Osteoblast (primary cell): ENCODE data around the gene TAOK2. TPM values are rescaled to one million over a fixed set of nuclear protein-coding genes. Genes with fewer than 3 reads are reported as not detected.

Source experiments
- DNase-seq: peaks from one replicate; pipeline ENCODE4 v3.0.0; 2011; ENCODE audit warnings: low spot score, mixed read lengths; ENCODE audit not compliant: insufficient read length; ENCODE audit errors: missing footprints
- H2AFZ ChIP-seq: 2 replicates; pipeline ENCODE4 v1.6.0; 2011; ENCODE audit warnings: mild to moderate bottlenecking, low read length
- H3K27ac ChIP-seq: 2 replicates; pipeline ENCODE4 v1.5.1; 2011; ENCODE audit warnings: mild to moderate bottlenecking, low read depth, low read length, moderate library complexity
- H3K27me3 ChIP-seq: 2 replicates; pipeline ENCODE4 v1.6.0; 2012; ENCODE audit warnings: mild to moderate bottlenecking, control low read depth, inconsistent platforms, low read length, moderate library complexity; ENCODE audit not compliant: insufficient read depth
- H3K36me3 ChIP-seq: 2 replicates; pipeline ENCODE4 v1.5.1; 2011; ENCODE audit warnings: mild to moderate bottlenecking, low read length, control low read depth, moderate library complexity; ENCODE audit not compliant: insufficient read depth
- H3K4me1 ChIP-seq: 2 replicates; pipeline ENCODE4 v1.5.1; 2011; ENCODE audit warnings: mild to moderate bottlenecking, low read length, control low read depth, moderate library complexity; ENCODE audit not compliant: insufficient read depth
- H3K4me2 ChIP-seq: 2 replicates; pipeline ENCODE4 v1.6.0; 2011; ENCODE audit warnings: mild to moderate bottlenecking, low read length; ENCODE audit not compliant: insufficient read depth
- H3K4me3 ChIP-seq: fragments of 200-600 bp; sonication (generic); 3 replicates; pipeline ENCODE4 v1.5.1; 2012; ENCODE audit warnings: mild to moderate bottlenecking, low read length, inconsistent platforms; ENCODE audit not compliant: insufficient read depth
- H3K79me2 ChIP-seq: 2 replicates; pipeline ENCODE4 v1.6.0; 2012; ENCODE audit warnings: mild to moderate bottlenecking, low read length, control low read depth, inconsistent platforms; ENCODE audit not compliant: insufficient read depth
- H3K9me3 ChIP-seq: 2 replicates; pipeline ENCODE4 v1.5.1; 2011; ENCODE audit warnings: low read depth, low read length, control low read depth
- H4K20me1 ChIP-seq: 2 replicates; pipeline ENCODE4 v1.6.0; 2012; ENCODE audit warnings: mild to moderate bottlenecking, low read length, control low read depth; ENCODE audit not compliant: insufficient read depth
- CTCF ChIP-seq: IDR thresholded peaks from 2 replicates; pipeline ENCODE4 v1.5.1; 2011; ENCODE audit warnings: mild to moderate bottlenecking, low read depth, low read length, moderate library complexity; ENCODE audit errors: extremely low read depth
- total RNA-seq: library from RNA; depleted of rRNA; stranded (reverse); fragments of >200 nt; gene quantifications from 2 replicates; pipeline ENCODE4 v1.2.3, GENCODE V29; 2012

TAOK2 gene
- total RNA-seq, 1 donor = 39.1 TPM

GRCh38 chr16:29972992-29973383 is 680 bp upstream of the TAOK2 start:
- no peaks in the 10 kb centered on the region for H3K9me3 ChIP-seq
- no peaks in the 10 kb centered on the region for H3K27me3 ChIP-seq
- H3K79me2 ChIP-seq = peaks cover 43% of the 10 kb centered on the region
- no peak overlapping the region for H3K27ac ChIP-seq
- H3K4me1 ChIP-seq = peaks cover 28% of the 10 kb centered on the region
- peaks cover 34% of the 10 kb centered on the region for H3K36me3 ChIP-seq
- peak overlapping the region; percentile 58 for H2AFZ ChIP-seq
- no peak overlapping the region for H3K4me3 ChIP-seq
- peaks cover 36% of the 10 kb centered on the region for H4K20me1 ChIP-seq
- peak overlapping the region; percentile 58 for H3K4me2 ChIP-seq
- TF ChIP-seq CTCF = no peak
- DNase-seq = no peak

GRCh38 chr16:29974291-29975133 is 844 bp downstream of the TAOK2 start:
- H2AFZ ChIP-seq = peak overlapping the region; percentile 69
- no peak for TF ChIP-seq CTCF

DNA sequence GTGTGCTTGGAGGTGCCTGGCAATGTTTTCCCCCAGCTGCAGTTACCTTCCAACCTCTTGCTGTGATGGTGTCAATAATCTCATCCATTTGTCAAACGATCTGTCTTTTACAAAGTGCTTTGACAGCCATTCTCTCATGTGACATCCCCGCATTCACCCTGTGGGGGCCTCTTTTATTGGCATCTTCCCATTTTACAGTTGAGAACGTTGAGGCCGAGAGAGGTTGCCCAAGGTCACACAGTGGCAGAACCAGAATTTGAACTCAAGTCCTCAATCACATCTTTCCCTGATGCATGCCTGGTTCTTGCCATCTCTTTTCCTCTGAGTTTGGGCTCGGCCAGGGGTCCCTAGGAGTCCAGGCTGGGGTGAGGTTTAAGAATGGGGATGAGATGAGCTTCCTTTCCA is 1.5 kb downstream of the TAOK2 start:
- Histone ChIP-seq H3K79me2 (peaks cover 59% of the 10 kb centered on the region), H3K9me3 (no peaks in the 10 kb centered on the region), H3K4me2 (peak overlapping the region; percentile 91), H3K36me3 (peaks cover 41% of the 10 kb centered on the region), H2AFZ (no peak overlapping the region), H3K4me3 (peak overlapping the region; percentile 93), H3K27ac (no peak overlapping the region), H3K27me3 (no peaks in the 10 kb centered on the region), H4K20me1 (peaks cover 49% of the 10 kb centered on the region), H3K4me1 (peaks cover 28% of the 10 kb centered on the region)
- peak; percentile 68 for DNase-seq
- TF ChIP-seq CTCF = no peak

More at GRCh38 chr16:29974291-29975133, 844 bp downstream of the TAOK2 start:
- DNase-seq = peak; percentile 84
- Histone ChIP-seq H3K4me1 (peaks cover 28% of the 10 kb centered on the region), H3K27me3 (no peaks in the 10 kb centered on the region), H3K36me3 (peaks cover 37% of the 10 kb centered on the region), H3K27ac (peak overlapping the region; percentile 75), H4K20me1 (peaks cover 49% of the 10 kb centered on the region), H3K4me3 (peak overlapping the region; percentile 93), H3K4me2 (peak overlapping the region; percentile 91), H3K79me2 (peaks cover 56% of the 10 kb centered on the region), H3K9me3 (no peaks in the 10 kb centered on the region)

GRCh38 chr16:29975811-29976511 is 2.3 kb downstream of the TAOK2 start:
- Histone ChIP-seq H3K79me2 (peaks cover 63% of the 10 kb centered on the region), H3K27me3 (no peaks in the 10 kb centered on the region), H3K9me3 (no peaks in the 10 kb centered on the region), H3K4me2 (peak overlapping the region; percentile 91), H3K36me3 (peaks cover 49% of the 10 kb centered on the region), H3K4me3 (peak overlapping the region; percentile 93), H2AFZ (no peak overlapping the region), H3K27ac (peak overlapping the region; percentile 7), H4K20me1 (peaks cover 49% of the 10 kb centered on the region), H3K4me1 (peaks cover 28% of the 10 kb centered on the region)
- DNase-seq = peak; percentile 85
- no peak for TF ChIP-seq CTCF
